NCI-H146 (cell line): ENCODE results near the gene PKIG.

Source experiments
- DNase-seq: peaks from one replicate; lab custom pipeline; 2025; lab: John Stamatoyannopoulos, UW

PKIG gene

GRCh38 chr20:44620030-44620429 is 37.7 kb downstream of the PKIG start:
- DNase-seq: no peak

- no peak for DNase-seq
Observed at GRCh38 chr20:44621325-44621724, 38.9 kb downstream of the PKIG start.

DNA sequence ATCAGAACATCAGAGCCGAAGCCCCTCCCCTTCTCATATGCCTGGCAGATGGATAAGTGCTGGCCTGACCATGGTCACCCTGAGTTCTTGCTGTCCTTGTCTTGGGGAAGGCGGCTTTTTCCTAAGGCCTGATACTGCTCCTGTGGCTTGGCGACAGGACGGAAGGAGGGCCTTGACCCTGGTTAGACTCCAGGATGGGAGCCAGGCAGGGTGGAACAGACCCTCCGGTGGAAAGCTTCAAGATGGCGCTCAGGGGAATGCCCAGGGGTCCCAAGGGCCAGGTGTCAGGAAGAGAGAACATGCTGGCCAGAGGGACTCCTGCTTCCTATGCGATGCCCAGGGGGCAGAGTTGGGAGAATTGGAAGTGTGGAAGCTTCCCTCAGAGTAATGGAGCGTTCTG is 39.6 kb downstream of the PKIG start:
- DNase-seq: no peak

DNA sequence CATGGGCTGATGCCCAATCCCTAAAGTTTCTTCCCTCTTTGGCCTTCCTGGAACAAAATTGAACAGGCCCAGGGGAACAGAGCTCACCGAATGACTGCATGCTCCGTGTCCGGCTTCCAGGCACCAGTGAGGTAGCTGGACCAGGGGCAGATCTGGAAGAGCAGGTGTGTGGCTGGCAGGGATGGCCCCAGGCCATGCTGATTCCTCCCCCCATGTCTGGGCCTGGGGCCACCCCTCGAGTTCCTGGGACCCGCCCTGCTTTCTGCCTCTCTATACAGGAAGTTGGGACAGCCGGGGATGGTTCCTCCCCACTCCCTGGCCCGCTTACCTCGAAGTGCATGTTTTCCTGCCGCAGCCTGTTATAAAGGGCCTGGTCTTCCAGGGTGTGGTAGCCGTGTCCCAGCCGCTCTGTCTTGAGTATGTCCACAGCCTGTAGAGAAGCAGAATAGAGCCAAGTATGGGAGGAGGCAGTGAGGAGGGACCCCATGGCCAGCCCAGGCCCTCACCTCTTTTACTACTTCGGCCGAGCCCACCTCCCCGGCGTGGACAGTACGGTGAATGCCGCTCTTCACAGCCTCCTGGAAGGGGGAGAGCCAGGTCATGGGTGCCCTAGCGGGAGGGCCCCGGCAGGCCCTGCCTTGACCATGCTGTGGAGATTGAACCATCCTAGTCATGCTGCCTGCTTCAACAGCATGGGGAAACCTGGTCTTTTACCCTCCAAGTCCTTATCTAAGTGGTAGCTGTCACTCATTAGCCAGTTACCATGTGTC is 40.3 kb downstream of the PKIG start:
- DNase-seq: no peak

DNA sequence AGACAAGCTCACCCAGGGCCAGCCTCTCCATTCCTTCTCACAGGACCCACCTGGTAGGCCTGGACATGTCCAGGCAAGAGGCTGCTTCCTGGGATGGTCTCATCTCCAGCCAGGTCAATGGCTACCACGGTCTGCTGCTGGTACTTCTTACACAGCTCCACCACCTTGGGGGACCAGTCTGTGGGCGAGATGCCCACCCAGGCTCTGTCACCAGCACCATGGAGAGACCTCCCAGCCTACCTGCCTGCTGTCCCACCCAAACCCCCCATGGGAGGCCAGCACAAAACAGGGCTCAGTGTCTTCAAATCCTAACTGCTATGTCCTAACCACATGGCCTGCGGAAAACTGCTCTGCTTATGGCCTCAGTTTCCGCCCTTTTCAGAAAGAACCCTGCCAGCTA is 41.8 kb downstream of the PKIG start:
- DNase-seq: no peak

- DNase-seq: no peak
Observed at GRCh38 chr20:44624743-44625271, 42.4 kb downstream of the PKIG start.

- DNase-seq: no peak
Observed at GRCh38 chr20:44625361-44625760, 43.0 kb downstream of the PKIG start.

DNA sequence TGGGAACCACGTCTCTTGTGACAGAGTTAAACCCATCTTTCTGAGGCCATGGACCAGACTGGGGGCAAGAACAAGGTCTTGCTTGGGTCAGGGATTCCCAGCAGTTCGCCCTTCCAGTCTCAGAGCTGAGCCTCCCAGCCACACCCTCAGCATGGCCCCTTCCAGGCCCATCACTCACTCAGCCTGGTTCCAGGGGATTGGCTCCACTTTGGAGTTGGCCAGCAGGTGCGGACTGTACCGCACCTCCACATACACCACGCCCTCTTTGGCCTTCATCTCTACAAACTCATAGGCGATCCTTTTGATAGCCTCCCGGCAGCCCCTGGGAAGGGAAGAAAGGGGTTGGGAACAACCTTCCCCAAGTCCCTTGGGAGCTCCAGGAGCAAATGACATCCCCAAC is 43.9 kb downstream of the PKIG start:
- no peak for DNase-seq

DNA sequence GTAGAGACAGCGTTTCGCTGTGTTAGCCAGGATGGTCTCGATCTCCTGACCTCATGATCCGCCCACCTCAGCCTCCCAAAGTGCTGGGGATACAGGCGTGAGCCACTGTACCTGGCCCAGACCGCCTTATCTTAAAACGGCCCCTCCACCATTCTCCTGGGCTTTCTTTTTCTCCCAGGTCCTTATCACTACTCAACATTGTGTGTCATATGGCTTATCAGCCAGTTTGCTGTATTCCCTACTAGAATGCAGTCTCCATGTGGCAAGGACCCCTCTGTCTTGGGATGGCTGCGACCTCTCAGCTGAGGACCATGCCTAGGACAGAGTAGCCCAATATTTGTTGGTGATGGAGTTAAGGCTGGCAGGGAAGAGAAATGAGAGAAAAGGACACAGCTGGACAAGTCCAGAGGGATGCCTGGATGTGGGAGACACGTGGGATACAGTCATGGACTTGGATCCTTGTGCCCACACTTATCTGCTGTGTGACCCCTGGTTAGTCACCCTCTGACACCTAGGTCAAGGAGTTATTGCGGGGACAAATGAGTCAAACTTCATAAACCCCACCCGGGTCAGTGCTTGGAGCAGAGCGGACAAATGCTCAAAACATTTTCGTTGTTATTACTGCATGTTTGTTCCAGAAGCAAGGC is 45.1 kb downstream of the PKIG start:
- DNase-seq: no peak

GRCh38 chr20:44629017-44629385 is 46.6 kb downstream of the PKIG start:
- no peak for DNase-seq

- DNase-seq: no peak
Observed at GRCh38 chr20:44629542-44629941, 47.2 kb downstream of the PKIG start.

- no peak for DNase-seq
Observed at GRCh38 chr20:44630297-44630696, 47.9 kb downstream of the PKIG start.

- DNase-seq: no peak
Observed at GRCh38 chr20:44632103-44632752, 49.8 kb downstream of the PKIG start.

- no peak for DNase-seq
Observed at GRCh38 chr20:44633187-44633810, 50.9 kb downstream of the PKIG start.

- DNase-seq: no peak
Observed at GRCh38 chr20:44633872-44634600, 51.7 kb downstream of the PKIG start.

GRCh38 chr20:44635877-44636276 is 53.5 kb downstream of the PKIG start:
- no peak for DNase-seq

DNA sequence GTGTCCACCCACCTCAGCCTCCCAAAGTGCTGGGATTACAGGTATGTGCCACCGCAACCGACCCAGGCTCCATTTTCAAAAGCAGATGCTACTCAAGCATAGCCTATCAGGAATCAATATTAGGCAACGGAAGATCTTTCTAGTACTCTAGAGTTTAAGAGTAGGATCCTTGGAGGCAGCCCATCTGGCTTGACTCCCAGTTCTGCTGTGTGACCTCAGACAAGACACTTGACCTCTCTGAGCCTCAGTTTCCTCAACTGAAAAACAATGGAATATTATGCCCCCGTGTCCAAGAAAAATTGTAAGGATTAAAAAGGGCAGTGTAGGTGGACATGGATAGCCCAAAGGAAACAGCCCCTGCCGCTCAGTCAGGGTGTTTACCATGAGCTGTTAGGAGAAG is 54.7 kb downstream of the PKIG start:
- no peak for DNase-seq

- DNase-seq: no peak
Observed at GRCh38 chr20:44637522-44638372, 55.4 kb downstream of the PKIG start.

- DNase-seq: no peak
Observed at GRCh38 chr20:44640522-44640921, 58.1 kb downstream of the PKIG start.

GRCh38 chr20:44641325-44641724 is 58.9 kb downstream of the PKIG start:
- DNase-seq: no peak
